CD4-positive, CD25-positive, alpha-beta regulatory T cell (primary cell): ENCODE data around the gene CBLB. TPM values are rescaled to one million over a fixed set of nuclear protein-coding genes. Genes with fewer than 3 reads are reported as not detected.

Experiments used
- ATAC-seq, 2 donors: fragments of 150-1000 bp; cut with Tn5 transposase; one replicate each; pipeline ENCODE4 v1.10.0; 2021; ENCODE audit warnings: low read depth in 2 of 2, moderate number of reproducible peaks in 2 of 2, moderate library complexity in 1 of 2
- DNase-seq, 3 donors: peaks; one replicate each; pipeline versions ENCODE4 v3.0.0 to v3.0.0-alpha.2; 2012 to 2022; ENCODE audit warnings: mixed read lengths in 1 of 3
- H3K27ac ChIP-seq: one replicate; pipeline ENCODE4 v1.7.0; 2013; ENCODE audit warnings: mild to moderate bottlenecking, low read length; ENCODE audit not compliant: insufficient read depth, poor library complexity, severe bottlenecking
- H3K27me3 ChIP-seq: one replicate; pipeline ENCODE4 v1.7.0; 2013; ENCODE audit warnings: low read length; ENCODE audit not compliant: control insufficient read depth, insufficient read depth
- H3K36me3 ChIP-seq: one replicate; pipeline ENCODE4 v1.7.0; 2013; ENCODE audit warnings: mild to moderate bottlenecking, low read length, moderate library complexity; ENCODE audit not compliant: control insufficient read depth, insufficient read depth
- H3K4me1 ChIP-seq: 2 replicates; pipeline ENCODE4 v1.7.0; 2013; ENCODE audit warnings: mild to moderate bottlenecking, low read length; ENCODE audit not compliant: insufficient read depth, control insufficient read depth, poor library complexity, severe bottlenecking
- H3K4me3 ChIP-seq: one replicate; pipeline ENCODE4 v1.7.0; 2013; ENCODE audit warnings: low read depth, mild to moderate bottlenecking, low read length, moderate library complexity
- H3K9me3 ChIP-seq, 2 experiments: 1 replicate in 1 of 2; 2 replicates in 1 of 2; pipeline ENCODE4 v1.7.0; 2013; ENCODE audit warnings: low read length in 2 of 2, mild to moderate bottlenecking in 1 of 2, moderate library complexity in 1 of 2; ENCODE audit not compliant: control insufficient read depth in 2 of 2
- H3K27ac Mint-ChIP-seq, 3 donors: one replicate each; pipeline ENCODE4 v1.8.0; 2020 to 2022; ENCODE audit warnings: mild to moderate bottlenecking in 3 of 3, mixed read lengths in 3 of 3, moderate library complexity in 2 of 3
- H3K27me3 Mint-ChIP-seq: one replicate; pipeline ENCODE4 v1.8.0; 2022; ENCODE audit warnings: mild to moderate bottlenecking, mixed read lengths
- H3K36me3 Mint-ChIP-seq: one replicate; pipeline ENCODE4 v1.8.0; 2020; ENCODE audit warnings: mixed read lengths
- H3K4me1 Mint-ChIP-seq, 4 donors: one replicate each; pipeline ENCODE4 v1.8.0; 2020 to 2022; ENCODE audit warnings: mixed read lengths in 4 of 4, mild to moderate bottlenecking in 1 of 4
- H3K4me3 Mint-ChIP-seq, 4 donors: one replicate each; pipeline ENCODE4 v1.8.0; 2020 to 2022; ENCODE audit warnings: mild to moderate bottlenecking in 4 of 4, mixed read lengths in 4 of 4, moderate library complexity in 3 of 4
- H3K9me3 Mint-ChIP-seq, 7 donors: one replicate each; pipeline ENCODE4 v1.8.0; 2020 to 2022; ENCODE audit warnings: mixed read lengths in 7 of 7, mild to moderate bottlenecking in 3 of 7, moderate library complexity in 2 of 7
- polyA plus RNA-seq, 4 donors: library from polyadenylated mRNA; unstranded; fragments of 300-500 nt; fragmentation: Illumina TruSeq; gene quantifications; one replicate each; pipeline ENCODE4 v1.2.3, GENCODE V29; 2021
- total RNA-seq: library from RNA; stranded (reverse); gene quantifications from one replicate; pipeline ENCODE4 v1.2.3, GENCODE V29; 2022

Gene CBLB
- total and polyA plus RNA-seq, 5 donors from 2014 or later = 23.9 to 83.1 (median 34.8) TPM

DNA sequence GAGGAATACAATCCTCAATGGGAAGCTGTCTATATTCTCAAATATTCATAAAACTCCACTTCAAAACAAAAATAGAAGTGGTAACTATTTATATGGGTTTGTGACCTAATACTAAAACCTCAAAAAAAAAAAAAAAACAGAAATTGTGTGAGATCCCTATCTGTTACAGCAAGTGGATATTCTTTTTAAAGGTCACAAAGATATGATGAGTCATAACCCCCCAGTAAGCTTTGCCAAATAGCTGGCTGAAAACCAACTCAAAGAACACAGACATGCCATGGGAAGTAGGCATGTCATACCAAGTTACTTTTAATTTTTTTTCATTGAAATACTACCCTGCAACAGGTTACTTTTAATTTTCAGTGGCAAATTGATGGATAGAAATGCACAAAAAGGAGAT is 62.5 kb downstream of the CBLB start:
- no peak overlapping the region for H3K27ac ChIP-seq
- Mint-ChIP-seq H3K4me1 (peaks cover 50 to 66% (median 58%) of the 10 kb centered on the region in 4 donors), H3K27ac (peak overlapping the region in 1 of 3 donors; percentile 40), H3K4me3 (peak overlapping the region in 1 of 4 donors; percentile 36), H3K9me3 (peaks cover 0 to 3% (median 0%) of the 10 kb centered on the region in 7 donors), H3K27me3 (no peaks in the 10 kb centered on the region), H3K36me3 (peaks cover 14% of the 10 kb centered on the region)
- no peaks in the 10 kb centered on the region for H3K36me3 ChIP-seq
- H3K9me3 ChIP-seq = no peaks in the 10 kb centered on the region
- ATAC-seq = peak; percentile 83 to 94
- no peaks in the 10 kb centered on the region for H3K27me3 ChIP-seq
- H3K4me3 ChIP-seq = peak overlapping the region; percentile 34
- DNase-seq = peak; percentile 10 to 66 (median 31)
- peaks cover 22% of the 10 kb centered on the region for H3K4me1 ChIP-seq

DNA sequence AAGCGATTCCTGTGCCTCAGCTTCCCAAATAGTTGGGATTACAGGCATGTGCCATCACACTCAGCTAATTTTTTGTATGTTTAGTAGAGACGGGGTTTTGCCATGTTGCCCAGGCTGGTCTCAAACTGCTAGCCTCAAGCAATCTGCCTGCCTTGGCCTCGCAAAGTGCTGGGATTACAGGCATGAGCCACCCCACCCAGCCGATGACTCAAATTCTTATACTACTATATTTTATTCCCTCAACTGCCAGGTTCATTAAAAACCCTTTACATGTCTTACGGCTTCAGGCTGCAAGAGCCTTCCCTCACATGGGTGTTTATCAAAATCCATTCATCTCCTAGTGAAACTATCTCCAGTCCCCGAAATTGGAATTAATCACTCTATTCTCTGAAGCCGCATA is 63.4 kb downstream of the CBLB start:
- Histone ChIP-seq H3K9me3 (no peaks in the 10 kb centered on the region), H3K27ac (peak overlapping the region; percentile 3), H3K36me3 (no peaks in the 10 kb centered on the region), H3K4me3 (no peak overlapping the region), H3K27me3 (no peaks in the 10 kb centered on the region), H3K4me1 (peaks cover 24% of the 10 kb centered on the region)
- Mint-ChIP-seq H3K4me3 (peak overlapping the region in 1 of 4 donors; percentile 69), H3K27ac (peak overlapping the region in 2 of 3 donors; percentile 59 to 64), H3K9me3 (peaks cover 0 to 3% (median 0%) of the 10 kb centered on the region in 7 donors), H3K36me3 (peaks cover 14% of the 10 kb centered on the region), H3K4me1 (peaks cover 50 to 68% (median 59%) of the 10 kb centered on the region in 4 donors), H3K27me3 (no peaks in the 10 kb centered on the region)
- ATAC-seq = no peak
- DNase-seq = no peak

DNA sequence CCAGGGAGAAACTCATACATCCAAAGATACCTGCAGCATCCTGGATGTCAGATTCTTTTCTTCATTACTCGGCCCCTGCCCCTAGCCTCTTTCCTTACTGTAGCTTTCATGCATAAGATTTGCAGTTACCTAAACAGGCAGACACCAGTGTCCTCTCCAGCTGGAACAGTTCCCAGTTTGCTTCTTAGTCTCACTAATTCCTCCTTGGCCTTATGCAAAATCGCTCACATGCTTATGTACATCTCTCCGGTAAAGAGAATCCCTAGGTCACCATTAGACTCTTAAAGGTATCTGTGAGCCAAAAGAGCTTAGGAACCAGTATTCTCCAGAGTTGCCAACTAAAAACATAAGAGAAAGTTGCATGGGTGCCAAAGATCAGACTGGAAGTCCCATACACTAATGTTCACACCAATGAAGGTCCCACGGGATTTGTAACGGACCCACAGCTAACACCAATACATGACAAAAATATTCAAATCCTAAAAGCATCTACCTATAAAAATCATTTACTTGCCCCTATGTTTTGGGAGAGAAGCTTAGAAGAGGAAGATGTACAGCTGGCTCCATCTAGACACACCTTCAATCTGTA is 66.6 kb downstream of the CBLB start:
- Mint-ChIP-seq H3K4me3 (peak overlapping the region in 3 of 4 donors; percentile 4 to 37 (median 34)), H3K9me3 (peaks cover 0 to 3% (median 0%) of the 10 kb centered on the region in 7 donors), H3K36me3 (peaks cover 16% of the 10 kb centered on the region), H3K27ac (peak overlapping the region; percentile 26 to 87 (median 51)), H3K27me3 (no peaks in the 10 kb centered on the region), H3K4me1 (peaks cover 59 to 76% (median 64%) of the 10 kb centered on the region in 4 donors)
- H3K27me3 ChIP-seq = no peaks in the 10 kb centered on the region
- no peak overlapping the region for H3K4me3 ChIP-seq
- no peak overlapping the region for H3K27ac ChIP-seq
- ATAC-seq (no peak), DNase-seq (no peak)
- H3K9me3 ChIP-seq = no peaks in the 10 kb centered on the region
- no peaks in the 10 kb centered on the region for H3K36me3 ChIP-seq
- H3K4me1 ChIP-seq = peaks cover 30% of the 10 kb centered on the region

- H3K36me3 ChIP-seq = no peaks in the 10 kb centered on the region
- Mint-ChIP-seq H3K4me3 (peak overlapping the region in 1 of 4 donors; percentile 34), H3K27ac (peak overlapping the region in 2 of 3 donors; percentile 26 to 51), H3K9me3 (peaks cover 0 to 3% (median 0%) of the 10 kb centered on the region in 7 donors), H3K27me3 (no peaks in the 10 kb centered on the region), H3K36me3 (peaks cover 19% of the 10 kb centered on the region), H3K4me1 (peaks cover 57 to 77% (median 61%) of the 10 kb centered on the region in 4 donors)
- H3K27ac ChIP-seq = peak overlapping the region; percentile 34
- peak in 1 of 3 donors; percentile 5 for DNase-seq
- H3K4me3 ChIP-seq = no peak overlapping the region
- peaks cover 22% of the 10 kb centered on the region for H3K4me1 ChIP-seq
- ATAC-seq = peak in 1 of 2 donors; percentile 42
- H3K27me3 ChIP-seq = no peaks in the 10 kb centered on the region
- H3K9me3 ChIP-seq = no peaks in the 10 kb centered on the region
These were observed 67.4 kb downstream of the CBLB start for GRCh38 chr3:105801397-105801796.

DNA sequence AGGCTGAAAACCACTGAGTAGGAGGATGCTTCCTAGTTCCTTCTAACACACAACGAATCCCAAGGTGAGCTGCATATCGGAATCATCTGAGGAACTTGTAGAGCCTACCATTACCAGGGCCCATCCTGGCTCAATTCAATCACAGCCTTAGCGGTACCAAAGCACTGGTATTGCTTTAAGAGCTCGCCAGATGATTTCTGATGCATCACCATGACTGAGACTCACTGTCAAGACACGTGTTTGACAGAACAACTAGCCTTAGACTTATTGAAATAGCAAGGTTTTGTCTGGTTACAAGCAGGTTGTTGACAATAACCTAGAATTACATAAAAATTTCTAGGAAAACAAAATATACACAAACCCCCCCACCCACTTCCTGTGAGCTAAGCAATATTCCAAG is 68.5 kb downstream of the CBLB start:
- DNase-seq (no peak), ATAC-seq (no peak)
- H3K36me3 Mint-ChIP-seq = peaks cover 15% of the 10 kb centered on the region
- H3K4me3 Mint-ChIP-seq = peak overlapping the region in 2 of 4 donors; percentile 4 to 33
- Histone ChIP-seq H3K27me3 (no peaks in the 10 kb centered on the region), H3K4me1 (peaks cover 19% of the 10 kb centered on the region), H3K27ac (no peak overlapping the region), H3K9me3 (no peaks in the 10 kb centered on the region), H3K4me3 (no peak overlapping the region), H3K36me3 (no peaks in the 10 kb centered on the region)
- peak overlapping the region in 1 of 3 donors; percentile 38 for H3K27ac Mint-ChIP-seq
- H3K27me3 Mint-ChIP-seq = no peaks in the 10 kb centered on the region
- H3K4me1 Mint-ChIP-seq = peaks cover 48 to 77% (median 56%) of the 10 kb centered on the region in 4 donors
- H3K9me3 Mint-ChIP-seq = peaks cover 0 to 5% (median 0%) of the 10 kb centered on the region in 7 donors

DNA sequence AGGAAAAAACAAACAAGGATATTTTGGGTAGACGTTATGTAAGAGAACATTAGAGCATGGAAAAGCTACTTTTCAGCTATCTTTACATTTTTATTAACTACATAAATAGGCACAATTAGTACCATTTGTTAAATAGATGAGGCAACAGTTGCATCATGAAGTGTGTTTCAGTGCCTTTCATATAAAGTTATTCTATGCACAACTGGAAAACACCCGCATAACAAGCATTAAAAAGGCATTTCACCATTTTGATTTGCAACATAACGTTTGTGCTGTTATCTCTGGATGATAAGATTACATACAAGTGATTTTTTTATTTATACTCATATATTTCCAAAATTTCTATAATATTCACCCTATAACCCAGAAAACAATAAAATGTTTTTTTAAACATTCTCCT is 69.5 kb downstream of the CBLB start:
- peaks cover 10% of the 10 kb centered on the region for H3K36me3 Mint-ChIP-seq
- peaks cover 41 to 75% (median 53%) of the 10 kb centered on the region in 4 donors for H3K4me1 Mint-ChIP-seq
- Histone ChIP-seq H3K4me3 (no peak overlapping the region), H3K27me3 (no peaks in the 10 kb centered on the region), H3K4me1 (peaks cover 19% of the 10 kb centered on the region), H3K36me3 (no peaks in the 10 kb centered on the region), H3K27ac (no peak overlapping the region), H3K9me3 (no peaks in the 10 kb centered on the region)
- H3K9me3 Mint-ChIP-seq = peaks cover 0 to 5% (median 0%) of the 10 kb centered on the region in 7 donors
- ATAC-seq (no peak), DNase-seq (no peak)
- peak overlapping the region in 2 of 4 donors; percentile 13 to 17 for H3K4me3 Mint-ChIP-seq
- no peaks in the 10 kb centered on the region for H3K27me3 Mint-ChIP-seq
- peak overlapping the region in 1 of 3 donors; percentile 42 for H3K27ac Mint-ChIP-seq

- H3K27me3 ChIP-seq = no peaks in the 10 kb centered on the region
- H3K27ac ChIP-seq = no peak overlapping the region
- H3K36me3 ChIP-seq = no peaks in the 10 kb centered on the region
- Mint-ChIP-seq H3K27ac (peak overlapping the region; percentile 2 to 42 (median 42)), H3K9me3 (peaks cover 0 to 5% (median 0%) of the 10 kb centered on the region in 7 donors), H3K27me3 (no peaks in the 10 kb centered on the region), H3K36me3 (peaks cover 8% of the 10 kb centered on the region), H3K4me3 (peak overlapping the region in 2 of 4 donors; percentile 11 to 45), H3K4me1 (peaks cover 44 to 79% (median 56%) of the 10 kb centered on the region in 4 donors)
- peak overlapping the region; percentile 51 for H3K4me3 ChIP-seq
- H3K4me1 ChIP-seq = peaks cover 19% of the 10 kb centered on the region
- H3K9me3 ChIP-seq = no peaks in the 10 kb centered on the region
- DNase-seq (peak in 2 of 3 donors; percentile 24 to 37), ATAC-seq (peak; percentile 52 to 62)
These were observed 70.4 kb downstream of the CBLB start for GRCh38 chr3:105798381-105798934.
